ENCODE results near the gene B3GALT5. TPM values are rescaled to one million over a fixed set of nuclear protein-coding genes. Genes with fewer than 3 reads are reported as not detected.

Gene B3GALT5
- total RNA-seq, 1 donor from 2014 or later, result 0.03 TPM

DNA sequence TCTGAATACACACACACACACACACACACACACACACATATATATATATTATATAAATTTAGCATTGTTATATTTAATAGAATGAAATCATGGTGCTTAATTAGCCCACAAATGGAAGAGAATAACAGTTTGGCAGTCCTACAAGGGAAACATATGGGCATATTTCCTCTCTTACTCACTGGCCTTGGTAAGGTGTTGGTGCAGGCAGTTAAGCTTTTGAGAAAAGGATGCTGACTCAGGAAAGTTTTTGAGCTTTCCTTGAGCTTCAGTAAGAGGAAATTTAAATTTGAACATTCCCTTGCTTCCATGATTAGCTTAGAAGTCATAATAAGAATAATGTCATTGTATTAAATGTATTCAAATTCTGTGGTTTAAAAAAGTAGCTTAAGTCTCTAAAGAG, 37.0 kb upstream of the B3GALT5 start:
- DNase-seq, result no peak
- H3K36me3 ChIP-seq, result no peaks in the 10 kb centered on the region
- peaks cover 8% of the 10 kb centered on the region for H3K4me1 ChIP-seq
- intact Hi-C loops (cut with micrococcal nuclease), result no loop called here
- TF ChIP-seq, protein P1, sequence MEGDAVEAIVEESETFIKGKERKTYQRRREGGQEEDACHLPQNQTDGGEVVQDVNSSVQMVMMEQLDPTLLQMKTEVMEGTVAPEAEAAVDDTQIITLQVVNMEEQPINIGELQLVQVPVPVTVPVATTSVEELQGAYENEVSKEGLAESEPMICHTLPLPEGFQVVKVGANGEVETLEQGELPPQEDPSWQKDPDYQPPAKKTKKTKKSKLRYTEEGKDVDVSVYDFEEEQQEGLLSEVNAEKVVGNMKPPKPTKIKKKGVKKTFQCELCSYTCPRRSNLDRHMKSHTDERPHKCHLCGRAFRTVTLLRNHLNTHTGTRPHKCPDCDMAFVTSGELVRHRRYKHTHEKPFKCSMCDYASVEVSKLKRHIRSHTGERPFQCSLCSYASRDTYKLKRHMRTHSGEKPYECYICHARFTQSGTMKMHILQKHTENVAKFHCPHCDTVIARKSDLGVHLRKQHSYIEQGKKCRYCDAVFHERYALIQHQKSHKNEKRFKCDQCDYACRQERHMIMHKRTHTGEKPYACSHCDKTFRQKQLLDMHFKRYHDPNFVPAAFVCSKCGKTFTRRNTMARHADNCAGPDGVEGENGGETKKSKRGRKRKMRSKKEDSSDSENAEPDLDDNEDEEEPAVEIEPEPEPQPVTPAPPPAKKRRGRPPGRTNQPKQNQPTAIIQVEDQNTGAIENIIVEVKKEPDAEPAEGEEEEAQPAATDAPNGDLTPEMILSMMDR (IDR thresholded peaks at IDR 0.05; ENCODE audit: borderline replicate concordance), result no peak
- H3K27me3 ChIP-seq (ENCODE audit: low read depth), result no peaks in the 10 kb centered on the region
- no peak overlapping the region for H3K4me3 ChIP-seq
- H3K9me3 ChIP-seq (replicated peaks), result no peaks in the 10 kb centered on the region
- H3K27ac ChIP-seq (replicated peaks), result no peak overlapping the region

DNA sequence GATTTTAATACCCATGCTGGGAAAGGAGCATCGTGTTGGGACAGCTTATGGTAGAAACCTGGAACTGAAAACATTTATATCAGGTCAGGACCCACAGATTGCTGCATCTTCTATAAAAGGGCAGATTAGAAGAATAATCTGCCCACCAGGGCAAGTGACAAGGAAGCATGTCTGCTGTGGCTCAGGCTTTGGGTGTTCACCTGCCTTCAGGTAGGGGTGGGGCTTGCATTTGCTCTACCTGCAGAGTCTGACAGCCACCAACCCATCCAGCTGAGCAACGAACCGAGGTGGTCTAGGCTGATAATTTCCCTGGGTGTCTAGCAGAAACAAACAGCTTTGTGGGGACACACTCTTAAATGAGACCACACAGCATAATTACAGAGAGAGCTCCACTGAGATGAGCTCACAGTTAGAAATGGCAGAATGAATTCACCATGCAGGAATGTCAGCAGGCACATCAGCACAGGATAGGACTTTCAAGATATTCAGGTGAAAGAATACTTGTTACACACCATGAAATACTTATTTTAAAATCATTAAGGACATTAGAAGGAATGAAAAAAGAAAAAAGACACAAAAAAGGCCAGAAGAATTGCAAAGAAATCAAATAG, 36.1 kb upstream of the B3GALT5 start:
- Histone ChIP-seq H3K4me3 (no peak overlapping the region), H3K9me3 (replicated peaks) (no peaks in the 10 kb centered on the region), H3K4me1 (peaks cover 8% of the 10 kb centered on the region), H3K27ac (replicated peaks) (no peak overlapping the region), H3K27me3 (ENCODE audit: low read depth) (no peaks in the 10 kb centered on the region), H3K36me3 (no peaks in the 10 kb centered on the region)
- DNase-seq, result no peak
- intact Hi-C loops (cut with micrococcal nuclease), result no loop called here
- TF ChIP-seq, protein P1 (IDR thresholded peaks at IDR 0.05; ENCODE audit: borderline replicate concordance), result no peak

DNA sequence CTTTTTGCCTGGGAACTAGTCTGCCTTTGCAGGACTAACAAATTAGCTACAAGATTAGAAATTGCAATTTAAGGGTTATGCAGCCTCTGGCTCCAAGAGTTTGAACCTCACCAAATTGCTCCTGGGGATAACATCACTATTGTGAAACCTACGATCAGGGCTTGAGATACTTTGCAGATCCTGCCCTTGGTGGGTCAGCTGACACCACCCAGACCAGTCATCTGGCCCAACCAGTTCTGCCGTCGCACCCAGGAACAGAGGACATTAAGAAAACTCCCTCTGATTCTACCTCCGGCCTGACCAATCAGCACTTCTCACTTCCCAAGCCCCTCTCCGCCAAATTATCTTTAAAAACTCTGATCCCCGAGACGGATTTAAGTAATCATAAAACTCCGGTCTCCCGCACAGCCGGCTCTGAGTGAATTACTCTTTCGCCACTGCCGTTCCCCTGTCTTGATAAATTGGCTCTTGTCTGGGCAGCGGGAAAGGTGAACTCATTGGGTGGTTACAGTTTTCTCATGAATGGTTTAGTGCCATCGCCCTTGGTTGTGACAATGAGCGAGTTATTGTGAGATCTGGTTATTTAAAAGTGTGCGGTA, 32.9 kb upstream of the B3GALT5 start:
- Histone ChIP-seq H3K9me3 (replicated peaks) (no peaks in the 10 kb centered on the region), H3K4me3 (no peak overlapping the region)

DNA sequence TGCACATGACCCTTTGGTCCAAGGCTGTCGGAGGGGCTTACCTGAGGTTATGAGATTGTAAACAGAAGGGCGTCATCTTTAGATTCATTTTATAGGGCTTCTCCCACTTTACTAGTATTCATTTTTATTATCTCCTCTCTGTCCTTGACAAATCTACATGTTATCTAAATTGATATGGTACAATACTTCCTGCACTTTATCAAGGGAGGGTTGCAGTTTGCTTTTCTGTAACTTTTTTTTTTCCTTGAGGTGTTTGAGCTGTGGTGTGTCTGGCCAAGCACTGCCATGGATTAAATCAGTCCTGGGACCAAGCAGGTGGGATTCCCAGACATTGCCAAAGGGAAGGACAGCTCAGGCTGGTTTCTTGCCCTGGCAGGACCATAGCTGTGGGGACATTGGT, 32.0 kb upstream of the B3GALT5 start:
- peaks cover 8% of the 10 kb centered on the region for H3K4me1 ChIP-seq
- H3K4me3 ChIP-seq, result no peak overlapping the region
- no peak overlapping the region for H3K27ac ChIP-seq (replicated peaks)
- TF ChIP-seq, protein P1 (IDR thresholded peaks at IDR 0.05; ENCODE audit: borderline replicate concordance), result no peak
- no peak for DNase-seq
- H3K27me3 ChIP-seq (ENCODE audit: low read depth), result no peaks in the 10 kb centered on the region
- intact Hi-C loops (cut with micrococcal nuclease), result no loop called here
- peaks cover 9% of the 10 kb centered on the region for H3K9me3 ChIP-seq (replicated peaks)
- no peaks in the 10 kb centered on the region for H3K36me3 ChIP-seq

More for the DNA sequence above, 32.9 kb upstream of the B3GALT5 start:
- Histone ChIP-seq H3K4me1 (peaks cover 8% of the 10 kb centered on the region), H3K27me3 (ENCODE audit: low read depth) (no peaks in the 10 kb centered on the region), H3K27ac (replicated peaks) (no peak overlapping the region), H3K36me3 (no peaks in the 10 kb centered on the region)
- DNase-seq, result no peak
- intact Hi-C loops (cut with micrococcal nuclease), result no loop called here
- TF ChIP-seq, protein P1 (IDR thresholded peaks at IDR 0.05; ENCODE audit: borderline replicate concordance), result no peak

DNA sequence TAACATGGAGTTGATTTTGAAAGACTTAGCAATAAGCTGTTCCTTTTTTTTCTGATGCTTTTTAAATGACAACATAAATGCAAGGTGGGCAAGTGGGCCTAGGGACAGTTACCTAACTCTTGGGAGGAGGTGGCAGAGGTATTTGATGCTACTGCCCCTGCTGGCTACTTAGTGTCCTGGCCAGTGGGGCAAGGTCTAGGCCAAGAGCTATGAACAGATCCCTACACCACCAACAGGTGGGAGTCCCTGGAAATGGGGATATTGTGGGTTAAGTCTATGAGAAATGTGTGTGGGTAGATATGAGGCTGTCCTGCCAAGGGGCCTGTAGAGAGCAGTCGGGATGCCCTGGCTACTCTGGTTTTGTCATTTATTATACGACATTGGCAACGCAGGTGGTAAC, 31.3 kb upstream of the B3GALT5 start:
- intact Hi-C loops (cut with micrococcal nuclease), result no loop called here

More for the DNA sequence above, 31.3 kb upstream of the B3GALT5 start:
- H3K4me1 ChIP-seq, result peaks cover 8% of the 10 kb centered on the region
- no peaks in the 10 kb centered on the region for H3K36me3 ChIP-seq
- no peak overlapping the region for H3K4me3 ChIP-seq
- no peak for DNase-seq
- H3K9me3 ChIP-seq (replicated peaks), result peaks cover 11% of the 10 kb centered on the region
- no peaks in the 10 kb centered on the region for H3K27me3 ChIP-seq (ENCODE audit: low read depth)
- H3K27ac ChIP-seq (replicated peaks), result no peak overlapping the region
- TF ChIP-seq, protein P1 (IDR thresholded peaks at IDR 0.05; ENCODE audit: borderline replicate concordance), result no peak
